ENCODE measurements around the gene GRIK5.
A peak's percentile ranks its signal among the peaks of the same experiment; 100 is the strongest.

Gene GRIK5

GRCh38 chr19:42006569-42006968 lies 63.4 kb downstream of the GRIK5 start (continued):
- TF ChIP-seq ZNF398 (tag by site-specific recombination; IDR thresholded peaks at IDR 0.05) (no peak), SETDB1 (IDR thresholded peaks at IDR 0.05; ENCODE audit: insufficient read length, low read length) (no peak), ZNF555 (tag by site-specific recombination; conservative IDR thresholded peaks at IDR 0.05) (no peak), KLF10 (tag by site-specific recombination; IDR thresholded peaks at IDR 0.05) (no peak)

- no peaks in the 10 kb centered on the region; a peak in 1 of 3 replicates for H3K36me3 ChIP-seq (ENCODE audit: control insufficient read depth in 2 of 2, insufficient read depth in 1 of 2, low read length in 2 of 2)
- H3K27ac ChIP-seq (ENCODE audit: extremely low read depth, low read depth, low read length): no peak overlapping the region
- peaks cover 3% of the 10 kb centered on the region; the same call in 1 of the 2 replicates for H3K4me1 ChIP-seq (ENCODE audit: control insufficient read depth, insufficient read depth, low read length)
- TF ChIP-seq ZSCAN4 (tag by site-specific recombination; IDR thresholded peaks at IDR 0.05): no peak
- peak; percentile 20; the same call in 1 of the 2 replicates for TF ChIP-seq GLIS1 (tag by site-specific recombination; IDR thresholded peaks at IDR 0.05)
- ChIA-PET POLR2A (no interaction called here), CTCF (interaction anchor here (1.0 kb wide), 1 partner anchor 30 kb away, joined by 5 read pairs; no protein-coding TSS in a partner anchor)
- H3K4me3 ChIP-seq (ENCODE audit: low read depth, low read length): no peak overlapping the region
- H3K9me3 ChIP-seq (ENCODE audit: control insufficient read depth, insufficient read depth, low read depth, low read length): no peaks in the 10 kb centered on the region; the same call in 1 of the 2 replicates
Observed at GRCh38 chr19:42005504-42005903, 64.5 kb downstream of the GRIK5 start.

GRCh38 chr19:42003506-42004294 lies 66.3 kb downstream of the GRIK5 start:
- TF ChIP-seq ZNF121 (tag by site-specific recombination; IDR thresholded peaks at IDR 0.05): no peak
- TF ChIP-seq ZNF707 (tag by site-specific recombination; IDR thresholded peaks at IDR 0.05): 0 out of 2 replicates have a peak, but pooled peaks have one; percentile 61
- ChIA-PET POLR2A (interaction anchor here (0.6 kb wide), 1 partner anchor 9 kb away, joined by 4 read pairs; no protein-coding TSS in a partner anchor), CTCF (interaction anchor here (0.5 to 2.7 kb wide), 4 partner anchors 20 to 251 kb away, joined by 4 to 10 read pairs (median 5); no protein-coding TSS in a partner anchor)
- H3K36me3 ChIP-seq (ENCODE audit: control insufficient read depth in 2 of 2, insufficient read depth in 1 of 2, low read length in 2 of 2): no peaks in the 10 kb centered on the region; a peak in 1 of 3 replicates
- H3K27ac ChIP-seq (ENCODE audit: extremely low read depth, low read depth, low read length): no peak overlapping the region
- no peaks in the 10 kb centered on the region for H3K4me1 ChIP-seq (ENCODE audit: control insufficient read depth, insufficient read depth, low read length)
- no peak overlapping the region for H3K4me3 ChIP-seq (ENCODE audit: low read depth, low read length)
- H3K9me3 ChIP-seq (ENCODE audit: control insufficient read depth, insufficient read depth, low read depth, low read length): no peaks in the 10 kb centered on the region; the same call in 1 of the 2 replicates

- Histone ChIP-seq H3K36me3 (ENCODE audit: control insufficient read depth in 2 of 2, insufficient read depth in 1 of 2, low read length in 2 of 2) (no peaks in the 10 kb centered on the region), H3K9me3 (ENCODE audit: control insufficient read depth, insufficient read depth, low read depth, low read length) (no peaks in the 10 kb centered on the region), H3K4me3 (ENCODE audit: low read depth, low read length) (no peak overlapping the region), H3K27ac (ENCODE audit: extremely low read depth, low read depth, low read length) (no peak overlapping the region), H3K4me1 (ENCODE audit: control insufficient read depth, insufficient read depth, low read length) (peaks cover 3% of the 10 kb centered on the region)
- TF ChIP-seq ZNF514 (tag by site-specific recombination; IDR thresholded peaks at IDR 0.05): no peak
- no peak for TF ChIP-seq ZNF596 (tag by site-specific recombination; IDR thresholded peaks at IDR 0.05)
- no peak for TF ChIP-seq ZNF184 (tag by site-specific recombination; IDR thresholded peaks at IDR 0.05)
- no peak for TF ChIP-seq ZNF521 (tag by site-specific recombination; IDR thresholded peaks at IDR 0.05)
- no peak for TF ChIP-seq ZNF274 (IDR thresholded peaks at IDR 0.05; ENCODE audit: low read length)
- no peak for TF ChIP-seq ZNF274 (tag by site-specific recombination; IDR thresholded peaks at IDR 0.05; ENCODE audit: borderline replicate concordance)
- TF ChIP-seq SCRT1 (tag by site-specific recombination; IDR thresholded peaks at IDR 0.05; ENCODE audit: borderline replicate concordance): no peak
- no peak for TF ChIP-seq ZNF433 (tag by site-specific recombination; IDR thresholded peaks at IDR 0.05; ENCODE audit: low read depth)
- TF ChIP-seq ZNF621 (tag by site-specific recombination; IDR thresholded peaks at IDR 0.05): no peak
- no peak for TF ChIP-seq ZNF221 (tag by site-specific recombination; IDR thresholded peaks at IDR 0.05; ENCODE audit: borderline replicate concordance)
- POLR2A ChIA-PET: interaction anchor here (0.6 kb wide), 1 partner anchor 126 kb away, joined by 4 read pairs; no protein-coding TSS in a partner anchor
- CTCF ChIA-PET: interaction anchor here (0.5 to 3.5 kb wide), 10 partner anchors 8 to 1467 kb away, joined by 3 to 28 read pairs (median 8); no protein-coding TSS in a partner anchor
Observed at GRCh38 chr19:41999878-42000208, 70.2 kb downstream of the GRIK5 start.
